WTC11 (cell line): ENCODE results near the gene UNC79. TPM values are rescaled to one million over a fixed set of nuclear protein-coding genes. Genes with fewer than 3 reads are reported as not detected.

Experiments
- ATAC-seq: fragments of 200-7000 bp; cut with Tn5 transposase; 2 replicates; pipeline ENCODE4 v1.10.0; 2021; ENCODE audit warnings: mild to moderate bottlenecking, moderate library complexity
- CTCF ChIA-PET: fragments of 300-600 bp; sonication (Branson Sonifier 250); formaldehyde crosslinking; loops from one replicate; lab custom pipeline; 2021; ENCODE audit warnings: antibody characterized with exemption; lab: Charles Lee
- POLR2A ChIA-PET: fragments of 350-600 bp; sonication (Branson Sonifier 250); formaldehyde crosslinking; loops from one replicate; lab custom pipeline; 2021; ENCODE audit warnings: antibody characterized with exemption; lab: Charles Lee
- DNase-seq: peaks from one replicate; pipeline ENCODE4 v3.0.0; 2021; ENCODE audit warnings: low spot score
- H3K27ac Mint-ChIP-seq: 2 replicates; pipeline ENCODE4 v1.8.0; 2021; ENCODE audit warnings: mixed read lengths
- H3K27me3 Mint-ChIP-seq: 2 replicates; pipeline ENCODE4 v1.8.0; 2021; ENCODE audit warnings: low read depth, mild to moderate bottlenecking, moderate library complexity, mixed read lengths
- H3K36me3 Mint-ChIP-seq: 2 replicates; pipeline ENCODE4 v1.8.0; 2021; ENCODE audit warnings: mixed read lengths
- H3K4me1 Mint-ChIP-seq: 2 replicates; pipeline ENCODE4 v1.8.0; 2022; ENCODE audit warnings: mixed read lengths
- H3K4me3 Mint-ChIP-seq: 2 replicates; pipeline ENCODE4 v1.8.0; 2021; ENCODE audit warnings: mild to moderate bottlenecking, moderate library complexity, mixed read lengths
- H3K9me3 Mint-ChIP-seq: 2 replicates; pipeline ENCODE4 v1.8.0; 2021; ENCODE audit warnings: mixed read lengths
- CDX4 ChIP-seq: fragments of 250-450 bp; sonication (Bioruptor Pico); IDR thresholded peaks from 2 replicates; pipeline ENCODE4 v1.9.0; 2021; ENCODE audit warnings: moderate library complexity, mild to moderate bottlenecking, inconsistent platforms, borderline replicate concordance
- CREB1 ChIP-seq: sonication (generic); formaldehyde crosslinking; IDR thresholded peaks from 2 replicates; pipeline ENCODE4 v1.8.0; 2023; ENCODE audit warnings: mild to moderate bottlenecking, missing genetic modification reagents
- CTCF ChIP-seq: fragments of 200-600 bp; IDR thresholded peaks from 2 replicates; pipeline ENCODE4 v1.8.0; 2022; ENCODE audit warnings: antibody characterized with exemption
- E2F5 ChIP-seq: sonication (generic); formaldehyde crosslinking; IDR thresholded peaks from 2 replicates; pipeline ENCODE4 v1.8.1; 2022; ENCODE audit warnings: mild to moderate bottlenecking, moderate library complexity, missing genetic modification reagents
- ELF4 ChIP-seq: sonication (generic); formaldehyde crosslinking; IDR thresholded peaks from 2 replicates; pipeline ENCODE4 v1.8.1; 2022; ENCODE audit warnings: low read depth, mild to moderate bottlenecking, moderate library complexity, missing genetic modification reagents
- EMX1 ChIP-seq: fragments of 250-450 bp; sonication (Bioruptor Pico); IDR thresholded peaks from 2 replicates; pipeline ENCODE4 v1.8.0; 2021; ENCODE audit warnings: mild to moderate bottlenecking
- GABPB1 ChIP-seq: sonication (generic); formaldehyde crosslinking; IDR thresholded peaks from 2 replicates; pipeline ENCODE4 v1.8.1; 2023; ENCODE audit warnings: mild to moderate bottlenecking, missing genetic modification reagents
- NFATC4 ChIP-seq: fragments of 250-450 bp; sonication (Bioruptor Pico); IDR thresholded peaks from 2 replicates; pipeline ENCODE4 v1.9.0; 2021; ENCODE audit warnings: mild to moderate bottlenecking
- NR1H2 ChIP-seq: sonication (generic); formaldehyde crosslinking; IDR thresholded peaks from 2 replicates; pipeline ENCODE4 v1.9.0; 2021; ENCODE audit warnings: mild to moderate bottlenecking, moderate library complexity, missing genetic modification reagents
- PRDM15 ChIP-seq: sonication (generic); formaldehyde crosslinking; IDR thresholded peaks from 2 replicates; pipeline ENCODE4 v1.8.0; 2022; ENCODE audit warnings: missing genetic modification reagents
- RORB ChIP-seq: fragments of 250-450 bp; sonication (Bioruptor Pico); IDR thresholded peaks from 2 replicates; pipeline ENCODE4 v1.9.0; 2021; ENCODE audit warnings: mild to moderate bottlenecking
- SMAD4 ChIP-seq: sonication (generic); formaldehyde crosslinking; IDR thresholded peaks from 2 replicates; pipeline ENCODE4 v1.8.0; 2022; ENCODE audit warnings: mild to moderate bottlenecking, missing genetic modification reagents
- TP53 ChIP-seq: sonication (generic); formaldehyde crosslinking; IDR thresholded peaks from 2 replicates; pipeline ENCODE4 v1.8.1; 2023; ENCODE audit warnings: mild to moderate bottlenecking, missing genetic modification reagents
- ZNF219 ChIP-seq: sonication (generic); formaldehyde crosslinking; IDR thresholded peaks from 2 replicates; pipeline ENCODE4 v1.8.0; 2023; ENCODE audit warnings: missing genetic modification reagents, mild to moderate bottlenecking, borderline replicate concordance
- ZNF396 ChIP-seq: fragments of 250-450 bp; sonication (Bioruptor Pico); IDR thresholded peaks from 2 replicates; pipeline ENCODE4 v1.8.0; 2021; ENCODE audit warnings: mild to moderate bottlenecking, moderate library complexity, borderline replicate concordance
- ZSCAN18 ChIP-seq: fragments of 250-450 bp; sonication (Bioruptor Pico); IDR thresholded peaks from 2 replicates; pipeline ENCODE4 v2.1.2; 2022; ENCODE audit warnings: mild to moderate bottlenecking, moderate library complexity
- total RNA-seq: library from RNA; stranded (reverse); gene quantifications from 3 replicates; pipeline ENCODE4 v1.2.3, GENCODE V29; 2021
- TF ChIP-seq, protein P1 (sequence below): sonication (generic); formaldehyde crosslinking; IDR thresholded peaks from 2 replicates; pipeline ENCODE4 v1.8.0; 2022; ENCODE audit warnings: mild to moderate bottlenecking, missing genetic modification reagents

UNC79 gene
- total RNA-seq, 1 experiment from 2014 or later: 2.1 TPM

DNA sequence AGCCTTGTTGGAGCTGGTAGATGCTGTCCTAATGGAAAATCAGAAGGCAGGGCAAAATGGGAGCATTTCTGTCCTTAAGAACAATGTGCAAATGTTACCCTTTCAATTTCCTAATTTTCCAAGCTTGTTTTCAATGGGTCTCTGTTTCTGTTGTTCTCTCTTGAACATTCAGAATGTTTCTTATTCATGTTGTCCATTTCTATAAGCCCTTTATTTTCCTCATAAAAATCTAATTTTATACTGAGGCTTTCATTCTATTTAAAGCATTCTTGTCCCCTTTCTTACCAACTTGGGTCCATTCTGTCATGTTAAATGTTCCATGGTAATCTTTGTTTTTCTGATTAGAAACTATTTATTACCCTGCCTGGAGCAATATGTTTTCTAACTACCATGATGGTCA is 232.6 kb downstream of the UNC79 start:
- Mint-ChIP-seq H3K36me3 (peaks cover 24% of the 10 kb centered on the region), H3K4me1 (no peaks in the 10 kb centered on the region), H3K4me3 (no peak overlapping the region), H3K27ac (no peak overlapping the region), H3K9me3 (peaks cover 45% of the 10 kb centered on the region), H3K27me3 (no peaks in the 10 kb centered on the region; the same call in 1 of the 2 replicates)
- no peak for ATAC-seq
- ChIA-PET POLR2A (no interaction called here), CTCF (interaction anchor here (1.3 to 1.8 kb wide), 2 partner anchors 9 to 276 kb away, joined by 4 to 6 read pairs; no protein-coding TSS in a partner anchor)
- DNase-seq: no peak
- TF ChIP-seq TP53 (CRISPR knock-in tag) (no peak), ZSCAN18 (CRISPR knock-in tag) (no peak), ZNF219 (CRISPR knock-in tag) (no peak), ELF4 (CRISPR knock-in tag) (no peak)

GRCh38 chr14:93665169-93665568 is 234.4 kb downstream of the UNC79 start:
- TF ChIP-seq NFATC4 (CRISPR knock-in tag): no peak
- no peak for TF ChIP-seq NR1H2 (CRISPR knock-in tag)
- TF ChIP-seq ZNF396 (CRISPR knock-in tag): no peak
- TF ChIP-seq, protein P1, sequence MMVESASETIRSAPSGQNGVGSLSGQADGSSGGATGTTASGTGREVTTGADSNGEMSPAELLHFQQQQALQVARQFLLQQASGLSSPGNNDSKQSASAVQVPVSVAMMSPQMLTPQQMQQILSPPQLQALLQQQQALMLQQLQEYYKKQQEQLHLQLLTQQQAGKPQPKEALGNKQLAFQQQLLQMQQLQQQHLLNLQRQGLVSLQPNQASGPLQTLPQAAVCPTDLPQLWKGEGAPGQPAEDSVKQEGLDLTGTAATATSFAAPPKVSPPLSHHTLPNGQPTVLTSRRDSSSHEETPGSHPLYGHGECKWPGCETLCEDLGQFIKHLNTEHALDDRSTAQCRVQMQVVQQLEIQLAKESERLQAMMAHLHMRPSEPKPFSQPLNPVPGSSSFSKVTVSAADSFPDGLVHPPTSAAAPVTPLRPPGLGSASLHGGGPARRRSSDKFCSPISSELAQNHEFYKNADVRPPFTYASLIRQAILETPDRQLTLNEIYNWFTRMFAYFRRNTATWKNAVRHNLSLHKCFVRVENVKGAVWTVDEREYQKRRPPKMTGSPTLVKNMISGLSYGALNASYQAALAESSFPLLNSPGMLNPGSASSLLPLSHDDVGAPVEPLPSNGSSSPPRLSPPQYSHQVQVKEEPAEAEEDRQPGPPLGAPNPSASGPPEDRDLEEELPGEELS (CRISPR knock-in tag): no peak
- TF ChIP-seq CREB1: no peak
- TF ChIP-seq TP53 (CRISPR knock-in tag): no peak
- no peak for TF ChIP-seq RORB
- TF ChIP-seq CDX4: no peak
- no peak for TF ChIP-seq PRDM15
- no peak for TF ChIP-seq GABPB1 (CRISPR knock-in tag)
- TF ChIP-seq EMX1 (CRISPR knock-in tag): no peak
- no peak for TF ChIP-seq CTCF
- no peak for TF ChIP-seq E2F5 (CRISPR knock-in tag)
- no peak for TF ChIP-seq SMAD4 (CRISPR knock-in tag)
- TF ChIP-seq, all 79 proteins: peak for 0
- H3K36me3 Mint-ChIP-seq: peaks cover 24% of the 10 kb centered on the region
- no peak overlapping the region for H3K27ac Mint-ChIP-seq
- H3K4me1 Mint-ChIP-seq: peaks cover 2% of the 10 kb centered on the region; the same call in 1 of the 2 replicates
- ATAC-seq (no peak), DNase-seq (no peak)
- CTCF ChIA-PET: no interaction called here
- POLR2A ChIA-PET: no interaction called here
- H3K9me3 Mint-ChIP-seq: peaks cover 45% of the 10 kb centered on the region
- no peak overlapping the region for H3K4me3 Mint-ChIP-seq
- H3K27me3 Mint-ChIP-seq: no peaks in the 10 kb centered on the region; the same call in 1 of the 2 replicates
